GM20431 (cell line): Measurements from ENCODE around the gene NHSL1.

Experiments
- in situ Hi-C: fragments of 300-500 bp; cut with MseI, MboI; formaldehyde crosslinking; loops from one replicate; pipeline ENCODE4 v1.15.0; 2020; ENCODE audit warnings: low sequenced_read_pairs; ENCODE audit not compliant: unreplicated experiment

Gene NHSL1

GRCh38 chr6:138468320-138469015, 30.8 kb downstream of the NHSL1 start:
- in situ Hi-C loops, result no loop called here

- in situ Hi-C loops, result no loop called here
Measured at GRCh38 chr6:138467901-138468300, 31.4 kb downstream of the NHSL1 start.

- in situ Hi-C loops, result no loop called here
Measured at GRCh38 chr6:138465007-138465645, 34.2 kb downstream of the NHSL1 start.

DNA sequence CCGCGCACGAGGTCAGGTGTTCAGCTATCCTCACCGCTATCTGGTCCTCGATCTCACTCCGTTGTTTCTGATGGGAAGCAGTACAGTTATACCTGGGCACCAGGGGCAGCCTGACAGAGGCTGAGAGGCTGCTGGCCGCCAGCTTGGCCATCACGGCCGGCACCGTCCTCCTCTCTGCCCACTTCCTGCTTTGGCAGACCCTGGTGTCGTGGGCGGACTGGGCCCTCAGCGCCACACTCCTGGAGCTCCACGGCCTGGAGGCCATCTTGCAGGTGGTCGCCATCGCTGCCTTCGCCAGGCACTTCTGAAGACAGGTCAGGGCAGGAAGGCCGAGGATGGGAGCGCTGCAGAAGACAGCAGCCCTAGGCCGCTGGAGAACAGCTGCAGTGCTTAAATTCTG, 35.2 kb downstream of the NHSL1 start:
- in situ Hi-C loops, result no loop called here

GRCh38 chr6:138461647-138462046, 37.6 kb downstream of the NHSL1 start:
- in situ Hi-C loops, result no loop called here

DNA sequence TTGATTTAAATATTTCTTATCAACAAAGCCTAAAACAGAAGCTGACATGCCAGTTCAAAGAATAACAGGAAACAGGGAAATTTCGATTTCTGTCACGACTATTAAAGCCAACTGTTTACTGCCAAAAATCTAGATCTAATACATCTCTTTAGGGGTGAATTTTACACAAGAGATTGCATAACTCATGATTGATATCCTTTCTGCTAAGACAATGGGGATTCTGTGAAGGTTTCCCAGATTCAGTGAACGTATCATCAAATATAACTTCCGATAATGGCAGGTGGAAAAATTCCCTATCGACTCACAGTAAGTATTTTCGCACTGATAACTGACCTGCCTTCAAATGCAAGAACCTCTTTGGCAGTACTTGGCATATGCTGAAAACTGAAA, 42.9 kb downstream of the NHSL1 start:
- in situ Hi-C loops, result no loop called here

GRCh38 chr6:138455746-138456400, 43.4 kb downstream of the NHSL1 start:
- in situ Hi-C loops, result no loop called here

- in situ Hi-C loops, result no loop called here
Measured at GRCh38 chr6:138454981-138455706, 44.1 kb downstream of the NHSL1 start.

DNA sequence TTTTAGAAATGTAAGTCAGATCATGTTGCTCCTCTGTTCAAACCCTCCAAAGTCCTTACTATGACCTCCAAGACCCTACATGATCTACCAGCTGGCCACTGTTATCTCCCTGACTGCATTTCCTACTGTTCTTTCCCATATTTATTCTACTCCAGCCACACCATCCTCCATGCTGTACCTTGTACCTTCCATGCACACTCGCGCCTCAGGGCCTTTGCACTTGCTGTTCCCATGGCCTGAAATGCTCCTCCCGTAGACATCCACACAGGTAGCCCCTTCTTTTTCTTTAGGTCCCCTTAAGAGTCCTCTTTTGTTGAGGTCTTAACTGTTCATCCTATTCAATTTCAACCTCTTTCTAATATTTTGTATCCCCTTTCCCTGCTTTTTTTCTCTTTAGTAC, 48.3 kb downstream of the NHSL1 start:
- in situ Hi-C loops, result no loop called here

GRCh38 chr6:138450445-138450844, 48.8 kb downstream of the NHSL1 start:
- in situ Hi-C loops, result no loop called here

GRCh38 chr6:138446821-138447220, 52.5 kb downstream of the NHSL1 start:
- in situ Hi-C loops, result loop anchor here (25.0 kb wide), 1 partner anchor 315 kb away; the partner anchor contains the start of gene CCDC28A

- in situ Hi-C loops, result loop anchor here (25.0 kb wide), 1 partner anchor 318 kb away; the partner anchor contains the start of gene CCDC28A
Measured at GRCh38 chr6:138443979-138444378, 55.3 kb downstream of the NHSL1 start.

- in situ Hi-C loops, result loop anchor here (25.0 kb wide), 1 partner anchor 320 kb away; the partner anchor contains the start of gene CCDC28A
Measured at GRCh38 chr6:138442663-138443062, 56.6 kb downstream of the NHSL1 start.

DNA sequence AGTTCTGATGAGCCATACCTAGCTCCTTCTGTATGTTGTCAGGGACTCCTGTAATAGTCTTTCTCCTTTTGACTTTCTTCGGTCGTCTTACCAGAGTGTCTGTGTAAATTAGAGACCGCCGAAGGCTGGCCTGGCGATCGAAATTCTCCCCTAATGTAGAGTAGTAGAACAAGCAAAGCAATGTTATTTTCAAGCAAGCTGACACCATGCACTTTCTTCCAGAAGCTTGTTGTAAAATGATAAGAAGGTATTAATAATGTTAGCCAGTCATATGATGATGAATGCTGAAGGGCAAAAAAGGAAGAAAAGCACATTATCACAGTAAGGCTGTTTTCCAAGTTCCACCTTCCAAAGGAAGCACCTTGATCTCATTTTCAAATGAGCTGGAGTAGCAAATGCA, 57.3 kb downstream of the NHSL1 start:
- in situ Hi-C loops, result loop anchor here (25.0 kb wide), 1 partner anchor 320 kb away; the partner anchor contains the start of gene CCDC28A

DNA sequence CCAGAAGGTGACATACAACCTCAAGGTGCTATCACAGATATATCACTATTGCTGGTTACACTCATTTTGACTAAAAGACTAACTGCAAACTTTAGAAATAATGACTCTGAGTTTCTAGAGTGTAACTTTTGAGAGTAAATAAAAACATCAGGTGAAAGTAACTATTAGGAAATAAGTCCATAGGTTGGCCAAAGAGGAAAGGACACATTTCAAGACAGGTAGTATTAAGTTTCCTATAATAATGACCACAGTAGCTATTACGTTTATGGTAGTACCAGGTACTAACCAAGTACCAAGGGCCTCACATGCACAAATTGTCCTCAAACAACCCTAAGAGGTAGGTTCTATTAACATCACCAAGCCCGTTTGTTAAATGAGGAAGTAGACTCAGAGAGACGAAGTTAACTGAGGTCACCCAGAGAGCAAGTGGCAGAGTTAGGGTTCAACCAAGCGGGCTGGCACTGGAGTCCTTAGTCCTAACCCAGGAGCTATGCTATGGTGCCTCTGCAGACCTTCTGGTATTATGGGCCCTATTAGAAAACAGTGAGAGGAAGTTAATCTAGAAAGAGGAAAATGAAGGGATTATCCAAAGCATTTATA, 58.4 kb downstream of the NHSL1 start:
- in situ Hi-C loops, result loop anchor here (25.0 kb wide), 1 partner anchor 321 kb away; the partner anchor contains the start of gene CCDC28A

DNA sequence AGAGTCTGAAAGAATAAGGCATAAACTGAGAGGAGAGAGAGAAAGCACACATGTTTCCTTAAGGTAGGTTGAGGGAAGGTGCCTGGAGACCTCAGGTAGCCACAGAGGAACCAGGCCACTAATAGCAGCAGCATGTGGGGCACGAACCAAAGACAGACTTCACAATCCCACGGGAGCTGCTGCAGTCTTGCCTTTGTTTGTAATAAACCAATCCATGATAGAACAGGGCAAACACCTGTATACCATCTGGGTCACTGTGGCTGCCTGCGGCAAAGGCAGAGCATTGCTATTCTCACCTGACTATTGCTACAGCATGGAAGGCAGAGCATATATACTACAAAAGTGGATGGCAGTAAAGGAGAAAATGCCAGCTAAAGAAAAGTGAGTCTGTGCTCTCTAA, 59.0 kb downstream of the NHSL1 start:
- in situ Hi-C loops, result loop anchor here (25.0 kb wide), 1 partner anchor 322 kb away; the partner anchor contains the start of gene CCDC28A

- in situ Hi-C loops, result loop anchor here (10.0 to 25.0 kb wide), 2 partner anchors 75 to 323 kb away; partner anchors contain the start of gene CCDC28A
Measured at GRCh38 chr6:138439546-138439945, 59.7 kb downstream of the NHSL1 start.

GRCh38 chr6:138434925-138435324, 64.4 kb downstream of the NHSL1 start:
- in situ Hi-C loops, result loop anchor here (10.0 to 25.0 kb wide), 2 partner anchors 80 to 327 kb away; partner anchors contain the start of gene CCDC28A

- in situ Hi-C loops, result loop anchor here (10.0 to 25.0 kb wide), 2 partner anchors 81 to 328 kb away; partner anchors contain the start of gene CCDC28A
Measured at GRCh38 chr6:138434096-138434495, 65.2 kb downstream of the NHSL1 start.

- in situ Hi-C loops, result loop anchor here (10.0 to 25.0 kb wide), 2 partner anchors 83 to 330 kb away; partner anchors contain the start of gene CCDC28A
Measured at GRCh38 chr6:138432063-138432356, 67.3 kb downstream of the NHSL1 start.
